Activated T-cell treated with anti-CD3 and anti-CD28 coated beads for 4 hours (primary cell): Measurements from ENCODE around the gene KCNA1.

Source experiments
- DNase-seq: peaks from one replicate; pipeline ENCODE4 v3.0.0-alpha.2; 2020

The KCNA1 gene

GRCh38 chr12:4911316-4911994 is 1.8 kb downstream of the KCNA1 start:
- no peak for DNase-seq

DNA sequence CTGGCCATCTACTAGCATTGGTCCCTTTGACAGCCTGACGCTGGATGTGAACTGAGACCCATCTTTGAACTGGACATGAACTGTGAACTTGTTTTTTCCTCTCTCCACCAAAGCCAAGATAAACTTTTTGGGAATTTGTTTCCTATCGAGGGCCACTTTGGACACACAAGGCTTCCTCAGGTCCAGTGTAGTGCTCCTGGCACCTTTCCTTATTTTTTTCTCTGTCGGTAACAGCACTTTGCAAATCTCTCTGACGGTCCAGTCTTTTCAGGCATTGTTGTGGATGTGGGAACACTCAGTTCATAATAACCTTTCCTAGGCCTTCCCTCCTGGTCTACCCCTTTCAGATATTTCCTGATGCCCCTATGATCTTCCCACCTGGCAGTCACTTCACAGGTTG is 5.0 kb downstream of the KCNA1 start:
- DNase-seq, result no peak

GRCh38 chr12:4915752-4916151 is 6.0 kb downstream of the KCNA1 start:
- DNase-seq, result no peak

- no peak for DNase-seq
These were observed 9.4 kb downstream of the KCNA1 start for GRCh38 chr12:4918950-4919660.

- DNase-seq, result no peak
These were observed 22.9 kb downstream of the KCNA1 start for GRCh38 chr12:4932576-4932975.

DNA sequence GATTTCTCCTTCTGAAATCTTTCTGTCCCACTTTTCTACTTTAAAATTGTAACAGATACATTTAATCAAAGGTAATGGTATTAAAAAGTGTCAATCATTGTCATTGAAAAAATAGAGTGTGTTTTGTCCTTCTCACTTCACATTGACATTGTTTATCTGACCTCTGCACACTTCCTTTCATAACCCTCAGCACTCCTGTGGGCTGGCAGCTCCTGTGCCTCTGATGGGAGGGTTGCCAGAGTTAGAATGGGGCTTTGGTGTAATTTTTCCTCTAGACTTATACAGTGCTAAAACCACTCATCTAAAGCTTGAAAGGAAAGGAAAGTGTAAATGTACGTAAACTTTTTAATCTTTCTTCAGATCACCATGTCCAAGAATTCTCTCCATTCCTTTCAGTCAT is 23.7 kb downstream of the KCNA1 start:
- no peak for DNase-seq

DNA sequence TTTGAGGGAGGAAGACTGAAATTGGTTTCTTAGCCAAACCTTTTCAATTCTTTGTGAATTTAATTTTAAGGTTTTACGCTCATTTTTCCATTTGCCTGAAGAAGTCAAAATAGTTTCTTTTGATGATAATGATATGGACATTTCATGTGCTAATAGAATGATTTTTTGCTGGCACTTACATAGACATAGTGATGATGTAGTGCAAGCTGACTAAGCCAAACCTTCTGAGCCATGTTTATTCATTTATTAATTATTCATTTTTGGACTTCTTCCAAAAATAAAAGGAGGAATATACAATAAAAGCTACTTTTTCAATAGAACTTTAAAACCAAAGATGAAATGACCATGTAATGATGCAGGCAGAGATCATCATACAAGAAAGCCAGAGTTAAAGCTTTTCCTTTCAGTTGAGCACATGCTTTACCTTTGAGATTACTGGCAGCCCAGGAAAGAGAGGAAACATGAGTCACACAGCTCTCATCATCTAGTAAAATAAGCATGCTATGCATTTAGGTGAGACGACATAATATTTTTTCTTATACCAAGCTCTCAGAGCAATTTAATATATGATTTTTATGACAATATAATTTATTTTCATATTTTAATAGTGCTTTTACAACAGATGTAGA is 24.8 kb downstream of the KCNA1 start:
- no peak for DNase-seq

DNA sequence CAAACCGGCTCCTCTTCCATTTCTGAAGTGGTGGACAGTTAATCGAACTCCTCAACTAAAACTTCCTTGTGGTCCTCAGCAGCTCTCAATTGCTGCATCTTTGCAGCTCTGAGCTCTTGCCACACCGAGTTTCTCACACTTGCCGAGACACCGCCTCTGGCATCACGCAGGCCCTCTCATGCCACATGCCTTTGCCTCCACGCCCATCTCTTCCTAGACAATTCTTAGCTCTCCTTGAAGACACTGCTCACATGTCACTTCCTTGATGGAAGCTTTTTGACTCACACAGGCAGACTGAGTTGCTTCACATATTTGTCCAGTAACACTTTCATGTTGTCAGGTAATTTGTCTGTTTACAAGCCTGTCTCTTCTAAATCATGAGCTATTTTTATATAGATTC is 29.2 kb downstream of the KCNA1 start:
- no peak for DNase-seq

DNA sequence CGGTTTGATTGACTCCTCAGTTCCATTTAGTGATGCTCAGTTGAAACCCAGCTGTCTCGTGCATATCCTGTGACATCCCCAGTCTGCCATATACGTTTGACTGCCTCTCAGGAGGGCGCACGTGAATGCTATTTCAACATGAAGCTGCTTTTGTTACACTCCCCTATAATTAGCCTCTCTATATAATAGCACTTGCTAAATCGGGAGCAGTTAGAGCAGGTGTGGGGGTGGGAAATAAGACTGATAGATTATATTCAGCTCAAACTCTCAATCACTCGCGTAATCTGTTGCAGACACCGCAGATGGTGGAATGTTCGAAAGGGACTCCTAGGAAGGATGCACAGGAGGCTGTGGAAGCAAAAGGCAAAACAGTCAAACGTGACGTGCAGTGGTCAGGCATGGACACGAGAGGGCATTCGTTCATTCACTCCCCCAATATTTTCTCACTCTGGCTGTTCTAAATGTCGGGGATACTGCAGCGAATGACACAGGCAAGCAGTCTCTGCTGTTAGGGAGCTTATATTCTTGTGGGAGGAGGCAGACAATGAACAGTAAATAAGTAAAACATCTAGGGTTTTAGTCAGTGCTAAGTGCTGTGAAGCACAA is 29.8 kb downstream of the KCNA1 start:
- no peak for DNase-seq

GRCh38 chr12:4943067-4943937 is 33.6 kb downstream of the KCNA1 start:
- DNase-seq, result no peak

DNA sequence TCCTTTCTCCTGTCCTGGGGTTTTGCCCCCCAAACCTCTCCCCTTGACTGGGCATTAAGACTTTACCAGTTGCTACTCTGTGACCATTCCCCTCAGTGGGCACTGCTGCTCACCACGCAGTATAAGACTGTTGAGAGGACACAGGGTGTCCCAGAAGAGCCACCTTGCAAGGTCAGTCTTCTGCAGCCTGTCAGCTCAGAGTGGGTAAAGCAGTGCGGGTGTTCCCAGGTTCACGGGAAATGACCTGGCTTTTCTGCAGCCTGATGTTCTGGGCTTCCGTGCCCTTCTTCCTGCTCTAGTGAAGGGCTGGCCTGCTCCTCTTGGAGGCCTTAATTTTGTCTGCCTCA is 34.2 kb downstream of the KCNA1 start:
- DNase-seq, result no peak

DNA sequence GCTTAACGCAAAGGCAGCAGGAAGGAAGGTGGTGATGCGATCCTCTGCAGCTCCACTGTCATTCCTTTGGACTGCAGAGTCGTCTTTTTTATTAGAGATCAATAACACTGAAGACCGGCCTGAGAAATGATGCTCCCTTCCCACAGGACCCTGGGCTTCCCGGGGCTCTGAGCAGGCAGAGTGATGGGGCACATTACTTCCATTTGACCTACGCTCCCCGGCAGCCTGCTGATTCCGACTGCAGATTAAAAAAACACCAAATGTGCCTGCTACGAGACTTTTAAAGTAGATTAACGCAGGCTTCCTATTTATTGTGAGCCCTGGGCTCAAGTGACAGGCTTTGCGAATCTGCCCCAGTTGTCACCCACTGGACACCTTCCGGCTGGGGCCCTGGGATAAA is 37.5 kb downstream of the KCNA1 start:
- DNase-seq, result no peak

DNA sequence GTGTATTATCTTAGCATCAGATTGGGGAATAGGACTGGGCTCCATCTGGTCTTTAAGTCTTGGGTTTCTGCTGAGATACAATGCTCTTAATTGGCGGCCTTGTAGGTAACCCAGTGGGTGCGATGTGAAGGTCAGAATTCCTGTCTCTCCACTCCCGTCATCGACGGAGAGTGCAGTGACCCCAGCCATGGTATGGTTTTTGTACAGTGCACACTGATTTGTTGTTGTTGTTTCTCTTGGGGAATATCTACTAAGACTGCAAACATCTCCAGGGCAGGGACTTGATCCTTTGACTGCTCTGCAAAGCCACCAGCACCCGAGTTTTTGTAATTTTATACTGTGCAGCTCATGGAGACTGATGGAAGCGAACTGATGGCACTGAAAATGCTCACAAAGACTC is 41.4 kb downstream of the KCNA1 start:
- no peak for DNase-seq

GRCh38 chr12:4951601-4952000 is 41.9 kb downstream of the KCNA1 start:
- no peak for DNase-seq

- DNase-seq, result no peak
These were observed 45.1 kb downstream of the KCNA1 start for GRCh38 chr12:4954621-4955354.

- DNase-seq, result no peak
These were observed 46.3 kb downstream of the KCNA1 start for GRCh38 chr12:4956054-4956453.

DNA sequence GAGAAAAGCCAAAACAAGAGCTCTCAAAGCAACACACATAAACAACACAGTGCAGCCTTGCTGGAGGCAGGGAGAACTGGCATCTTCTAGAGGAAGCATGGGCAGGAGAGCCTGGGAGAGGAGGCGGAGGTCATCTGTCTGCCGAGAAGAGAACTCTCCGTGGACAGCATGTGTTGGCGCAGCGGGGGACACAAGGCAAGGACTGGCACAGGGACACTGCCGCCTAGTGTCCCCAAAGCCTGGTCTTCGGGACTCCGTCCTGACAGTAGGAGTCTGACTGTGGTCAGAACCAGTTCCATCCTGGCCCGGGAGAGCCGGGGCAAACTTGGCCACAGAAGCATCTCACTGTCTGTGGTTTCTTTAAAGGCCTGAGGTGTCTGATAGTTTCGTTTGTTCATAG is 47.3 kb downstream of the KCNA1 start:
- DNase-seq, result no peak

DNA sequence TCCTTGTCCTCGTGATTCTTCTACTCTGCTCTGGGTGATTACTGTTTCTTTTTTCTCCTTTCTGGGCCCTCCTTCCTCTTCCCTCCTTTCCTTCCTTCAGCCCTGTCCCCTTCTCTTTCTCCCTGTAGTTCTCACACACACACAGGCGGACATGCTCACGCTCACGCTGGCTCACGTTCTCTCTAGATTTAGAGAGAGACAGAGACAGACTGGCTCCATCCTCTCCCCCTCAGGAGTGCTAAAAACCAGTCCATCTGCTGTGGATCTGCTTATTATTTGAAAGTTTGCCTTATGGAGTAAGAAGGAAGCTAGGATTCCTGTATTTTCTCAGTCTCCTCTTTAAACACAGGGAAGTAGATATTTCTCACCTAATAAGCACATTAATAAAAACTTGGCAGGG is 48.1 kb downstream of the KCNA1 start:
- DNase-seq, result no peak

DNA sequence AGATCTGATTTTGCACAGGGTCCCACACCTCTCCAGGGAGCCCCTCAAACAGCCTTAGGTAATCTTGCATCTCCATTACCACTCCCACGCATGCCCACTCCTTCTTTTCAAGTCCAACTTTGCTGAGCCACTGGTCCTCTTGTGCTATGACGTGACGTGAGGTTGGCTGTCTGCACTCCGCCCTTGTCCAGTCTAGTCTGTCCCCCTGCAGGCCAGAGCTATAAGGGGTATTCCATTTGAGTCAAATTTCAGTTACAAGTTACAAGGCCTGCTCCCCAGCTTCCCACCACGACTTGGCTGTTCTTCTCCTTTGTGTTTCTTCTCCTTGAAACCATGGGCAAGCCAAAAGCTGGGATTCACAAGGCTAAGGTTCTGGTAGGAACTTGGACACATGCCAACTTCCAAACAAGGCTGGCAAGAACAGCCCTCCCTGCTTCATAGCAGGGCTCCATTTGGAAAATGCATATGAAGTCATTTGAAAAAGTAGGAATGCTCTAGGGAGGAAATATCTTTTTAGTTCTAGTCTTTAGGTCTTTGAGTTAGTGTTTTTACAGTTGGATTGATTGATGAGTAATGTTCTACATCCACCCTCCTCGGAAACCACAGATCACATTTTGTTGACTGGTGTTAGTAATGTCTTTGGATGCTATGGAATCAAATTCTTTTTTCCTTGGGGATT is 49.1 kb downstream of the KCNA1 start:
- no peak for DNase-seq

GRCh38 chr12:4959381-4959780 is 49.7 kb downstream of the KCNA1 start:
- no peak for DNase-seq

DNA sequence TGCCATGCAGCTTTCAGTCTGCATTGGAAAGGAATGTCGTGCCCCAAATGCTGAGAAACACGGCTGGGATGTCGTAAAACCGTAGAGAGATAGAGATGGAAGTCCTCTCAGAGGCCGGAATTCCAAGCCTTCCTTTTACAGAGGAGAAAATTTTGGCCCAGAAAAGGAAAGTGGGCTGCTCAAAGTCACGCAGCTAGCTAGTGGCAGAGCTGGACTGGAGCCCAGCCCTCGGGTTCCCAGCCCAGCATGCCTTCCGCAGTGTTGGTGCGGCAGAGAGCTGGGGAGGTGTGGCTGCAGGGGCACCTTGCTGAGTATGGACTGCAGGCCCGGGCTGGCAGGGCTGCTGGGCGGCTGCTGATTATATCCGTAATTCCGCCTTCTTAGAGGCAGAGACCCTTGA is 50.3 kb downstream of the KCNA1 start:
- no peak for DNase-seq

DNA sequence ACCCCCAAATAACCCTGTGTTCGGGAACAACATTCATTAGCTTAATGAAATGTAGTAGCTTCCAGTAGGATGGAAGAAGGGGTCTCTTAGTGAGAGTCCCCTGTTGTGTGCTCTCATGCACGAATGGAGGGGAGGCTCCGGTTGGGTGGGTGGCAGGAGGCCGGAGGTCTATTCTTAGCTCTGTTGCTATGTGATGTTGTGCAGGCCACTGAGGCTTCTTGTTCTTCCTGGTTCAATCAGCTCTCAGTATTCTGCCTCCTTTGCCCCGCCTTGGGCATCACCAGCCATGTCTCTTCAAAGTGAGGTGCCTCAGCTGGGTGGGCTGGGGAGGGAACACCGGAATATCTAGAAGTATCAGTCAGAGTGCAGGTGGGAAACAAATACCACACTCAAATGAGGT is 50.8 kb downstream of the KCNA1 start:
- DNase-seq, result no peak
